Duodenal mucosa (tissue), 2 donors: ENCODE data around the gene MT1E.
"Not testable (repeated sequence)": the region's sequence is repeated elsewhere in the genome, so short reads cannot be mapped to it uniquely, and the experiment has no call there.

Experiments
- H3K27ac ChIP-seq: one replicate; pipeline ENCODE4 v1.7.0; 2013; ENCODE audit warnings: low read depth, low read length
- H3K27me3 ChIP-seq, 2 donors: one replicate each; pipeline ENCODE4 v1.7.0; 2013; ENCODE audit warnings: low read length in 2 of 2, control low read depth in 1 of 2; ENCODE audit not compliant: insufficient read depth in 2 of 2, control insufficient read depth in 1 of 2
- H3K36me3 ChIP-seq, 2 donors: one replicate each; pipeline ENCODE4 v1.7.0; 2013; ENCODE audit warnings: low read length in 2 of 2, control low read depth in 1 of 2; ENCODE audit not compliant: insufficient read depth in 2 of 2, control insufficient read depth in 1 of 2
- H3K4me1 ChIP-seq, 2 donors: one replicate each; pipeline ENCODE4 v1.7.0; 2013; ENCODE audit warnings: low read length in 2 of 2, control low read depth in 1 of 2; ENCODE audit not compliant: insufficient read depth in 2 of 2, control insufficient read depth in 1 of 2
- H3K4me3 ChIP-seq, 2 donors: one replicate each; pipeline ENCODE4 v1.7.0; 2013; ENCODE audit warnings: low read length in 2 of 2, low read depth in 1 of 2
- H3K9ac ChIP-seq, 2 donors: one replicate each; pipeline ENCODE4 v1.7.0; 2013; ENCODE audit warnings: low read length in 2 of 2, low read depth in 1 of 2
- H3K9me3 ChIP-seq, 2 donors: one replicate each; pipeline ENCODE4 v1.7.0; 2013; ENCODE audit warnings: low read length in 2 of 2, control low read depth in 1 of 2; ENCODE audit not compliant: control insufficient read depth in 1 of 2

Gene MT1E

GRCh38 chr16:56614549-56614991, 11.0 kb upstream of the MT1E start:
- H3K27ac ChIP-seq = no peak overlapping the region
- H3K9me3 ChIP-seq = no peaks in the 10 kb centered on the region
- H3K4me1 ChIP-seq = peaks cover 19 to 30% of the 10 kb centered on the region in 2 donors
- H3K27me3 ChIP-seq = no peaks in the 10 kb centered on the region
- no peak overlapping the region for H3K9ac ChIP-seq
- H3K4me3 ChIP-seq = no peak overlapping the region
- no peaks in the 10 kb centered on the region for H3K36me3 ChIP-seq

GRCh38 chr16:56615353-56615752, 10.2 kb upstream of the MT1E start:
- Histone ChIP-seq H3K9ac (no peak overlapping the region), H3K4me1 (peaks cover 19 to 24% of the 10 kb centered on the region in 2 donors), H3K4me3 (no peak overlapping the region), H3K9me3 (no peaks in the 10 kb centered on the region), H3K27ac (no peak overlapping the region), H3K27me3 (no peaks in the 10 kb centered on the region), H3K36me3 (no peaks in the 10 kb centered on the region)

GRCh38 chr16:56616608-56617211, 8.9 kb upstream of the MT1E start:
- H3K27me3 ChIP-seq = no peaks in the 10 kb centered on the region
- H3K9ac ChIP-seq = peak overlapping the region; percentile 44
- H3K9me3 ChIP-seq = no peaks in the 10 kb centered on the region
- H3K36me3 ChIP-seq = no peaks in the 10 kb centered on the region
- H3K27ac ChIP-seq = no peak overlapping the region
- H3K4me3 ChIP-seq = peak overlapping the region; percentile 61 to 65
- H3K4me1 ChIP-seq = peaks cover 11 to 13% of the 10 kb centered on the region in 2 donors

- Histone ChIP-seq H3K4me1 (peaks cover 10 to 13% of the 10 kb centered on the region in 2 donors), H3K27ac (no peak overlapping the region), H3K36me3 (no peaks in the 10 kb centered on the region), H3K27me3 (no peaks in the 10 kb centered on the region), H3K4me3 (peak overlapping the region; percentile 61 to 65), H3K9me3 (no peaks in the 10 kb centered on the region), H3K9ac (peak overlapping the region; percentile 51 to 63)
Measured at GRCh38 chr16:56617212-56618085, 8.1 kb upstream of the MT1E start.

- no peak overlapping the region for H3K9ac ChIP-seq
- H3K9me3 ChIP-seq = no peaks in the 10 kb centered on the region
- peak overlapping the region in 1 of 2 donors; percentile 61 for H3K4me3 ChIP-seq
- peaks cover 10 to 13% of the 10 kb centered on the region in 2 donors for H3K4me1 ChIP-seq
- no peak overlapping the region for H3K27ac ChIP-seq
- H3K36me3 ChIP-seq = no peaks in the 10 kb centered on the region
- no peaks in the 10 kb centered on the region for H3K27me3 ChIP-seq
Measured at GRCh38 chr16:56618138-56618537, 7.4 kb upstream of the MT1E start.

- Histone ChIP-seq H3K27ac (no peak overlapping the region), H3K36me3 (no peaks in the 10 kb centered on the region), H3K9ac (no peak overlapping the region), H3K4me3 (no peak overlapping the region), H3K4me1 (peaks cover 10 to 13% of the 10 kb centered on the region in 2 donors), H3K9me3 (no peaks in the 10 kb centered on the region), H3K27me3 (no peaks in the 10 kb centered on the region)
Measured at GRCh38 chr16:56620339-56620897, 5.2 kb upstream of the MT1E start.

- not testable (repeated sequence) for H3K27ac ChIP-seq, H3K4me3 ChIP-seq, H3K9me3 ChIP-seq, H3K36me3 ChIP-seq, H3K27me3 ChIP-seq, H3K9ac ChIP-seq
- peaks cover 12 to 14% of the 10 kb centered on the region in 2 donors for H3K4me1 ChIP-seq
Measured at GRCh38 chr16:56621665-56622445, 3.7 kb upstream of the MT1E start.

- H3K4me3 ChIP-seq, H3K27me3 ChIP-seq, H3K4me1 ChIP-seq, H3K9ac ChIP-seq, H3K27ac ChIP-seq, H3K9me3 ChIP-seq, H3K36me3 ChIP-seq: not testable (repeated sequence)
Measured at GRCh38 chr16:56623184-56623583, 2.4 kb upstream of the MT1E start.

GRCh38 chr16:56623637-56624036, 1.9 kb upstream of the MT1E start:
- Histone ChIP-seq H3K27ac (no peak overlapping the region), H3K4me3 (no peak overlapping the region), H3K27me3 (no peaks in the 10 kb centered on the region), H3K4me1 (peaks cover 0 to 5% of the 10 kb centered on the region in 2 donors), H3K9me3 (no peaks in the 10 kb centered on the region), H3K9ac (no peak overlapping the region), H3K36me3 (no peaks in the 10 kb centered on the region)
